A549 (cell line): Measurements from ENCODE around the gene CFAP46.

Experiments used
- CTCF ChIP-seq: fragments of >200 bp; sonication (Bioruptor Twin); formaldehyde crosslinking; IDR thresholded peaks from 3 replicates; pipeline ENCODE4 v1.5.1; 2016
- E2F6 ChIP-seq: IDR thresholded peaks from 2 replicates; pipeline ENCODE4 v1.6.1; 2012; ENCODE audit warnings: low read depth, borderline replicate concordance
- HOXB13 ChIP-seq: fragments of 250-450 bp; sonication (Bioruptor Pico); IDR thresholded peaks from 2 replicates; pipeline ENCODE4 v1.5.0; 2020; ENCODE audit warnings: low read depth, mild to moderate bottlenecking, moderate library complexity
- MAX ChIP-seq: IDR thresholded peaks from 2 replicates; pipeline ENCODE4 v1.6.1; 2012
- POLR2A ChIP-seq: IDR thresholded peaks from 2 replicates; pipeline ENCODE4 v1.6.1; 2012; ENCODE audit warnings: mild to moderate bottlenecking, low read length
- POLR2AphosphoS2 ChIP-seq: conservative IDR thresholded peaks from 2 replicates; pipeline ENCODE4 v1.6.1; 2012; ENCODE audit warnings: low read length, improper control_type of control experiment, inconsistent platforms
- RAD21 ChIP-seq, 2 experiments: fragments of >200 bp in 1 of 2; sonication (Bioruptor Twin) in 1 of 2; formaldehyde crosslinking in 1 of 2; IDR thresholded peaks in 1 of 2; conservative IDR thresholded peaks in 1 of 2; 2 replicates in 1 of 2; 3 replicates in 1 of 2; pipeline ENCODE4 v1.6.1; 2012 to 2018; ENCODE audit warnings: inconsistent platforms in 1 of 2
- REST ChIP-seq: fragments of 200-600 bp; sonication (generic); IDR thresholded peaks from 2 replicates; pipeline ENCODE4 v1.6.1; 2016; ENCODE audit warnings: antibody characterized with exemption, mild to moderate bottlenecking, moderate library complexity
- SREBF2 ChIP-seq: fragments of 450-650 bp; IDR thresholded peaks from 2 replicates; pipeline ENCODE4 v1.6.1; 2014; ENCODE audit warnings: mild to moderate bottlenecking, moderate library complexity
- ZFP36 ChIP-seq: fragments of 450-650 bp; IDR thresholded peaks from 2 replicates; pipeline ENCODE4 v1.6.1; 2014; ENCODE audit warnings: borderline replicate concordance; ENCODE audit not compliant: partially characterized antibody

- TF ChIP-seq POLR2A (no peak), POLR2AphosphoS2 (no peak), RAD21 (conservative IDR thresholded peaks at IDR 0.05 in 1 of 2, IDR thresholded peaks at IDR 0.05 in 1 of 2) (no peak), MAX (no peak), CTCF (no peak), SREBF2 (no peak), HOXB13 (CRISPR knock-in tag) (no peak), REST (no peak), E2F6 (no peak), ZFP36 (no peak)
Measured at GRCh38 chr10:132872658-132873057, 69.7 kb downstream of the CFAP46 start.
